HCT116 (cell line): Measurements from ENCODE around the gene CHST15. TPM values are rescaled to one million over a fixed set of nuclear protein-coding genes. Genes with fewer than 3 reads are reported as not detected.

Experiments
- ATAC-seq: fragments of 200-7000 bp; cut with Tn5 transposase; 2 replicates; pipeline ENCODE4 v1.9.1; 2020; ENCODE audit warnings: mild to moderate bottlenecking, moderate library complexity
- Bru-seq: library from RNA; stranded (reverse); fragments of 400-500 nt; gene quantifications from one replicate; lab custom pipeline; 2021; lab: Mats Ljungman, UMichigan
- BruChase-seq, 2 experiments: library from RNA; stranded (reverse); fragments of 400-500 nt; gene quantifications; one replicate each; lab custom pipeline; 2021; lab: Mats Ljungman, UMichigan
- BruUV-seq: library from RNA; stranded (reverse); fragments of 400-500 nt; replicated peaks from 2 replicates; lab custom pipeline; 2021; lab: Mats Ljungman, UMichigan
- CTCF ChIA-PET: fragments of 300-600 bp; sonication (Branson Sonifier 250); formaldehyde crosslinking; loops from one replicate; lab custom pipeline; 2021; ENCODE audit warnings: antibody characterized with exemption; lab: Charles Lee
- POLR2A ChIA-PET: fragments of 300-600, 350-600 bp; sonication (Branson Sonifier 250); formaldehyde crosslinking; loops from one replicate; lab custom pipeline; 2021; ENCODE audit warnings: antibody characterized with exemption; lab: Charles Lee
- RAD21 ChIA-PET, 2 experiments: fragments of 300-600 bp; sonication (Branson Sonifier 250); formaldehyde crosslinking; loops; one replicate each; lab custom pipeline; 2023; ENCODE audit warnings: low total read pairs in 2 of 2; ENCODE audit not compliant: uncharacterized antibody in 2 of 2, unreplicated experiment in 2 of 2, low non-redundant PET in 1 of 2; lab: Charles Lee
- DNase-seq: peaks from one replicate; pipeline ENCODE4 v3.0.0-alpha.2; 2010; ENCODE audit warnings: low read depth, low spot score
- H2AFZ ChIP-seq: fragments of 200-600 bp; shearing (Covaris generic), sonication (generic); 2 replicates; pipeline ENCODE4 v1.6.1; 2017; ENCODE audit warnings: low read depth, mixed run types, mixed read lengths, antibody characterized with exemption, low read length; ENCODE audit not compliant: poor library complexity, severe bottlenecking
- H3K27ac ChIP-seq: 2 replicates; pipeline ENCODE4 v1.5.1; 2012; ENCODE audit warnings: low read depth, low read length
- H3K27me3 ChIP-seq: fragments of 200-600 bp; sonication (generic); 2 replicates; pipeline ENCODE4 v1.6.1; 2016; ENCODE audit warnings: mixed run types, low read length, mixed read lengths; ENCODE audit not compliant: insufficient read depth
- H3K36me3 ChIP-seq, 2 experiments: fragments of 200-500 bp in 1 of 2; fragments of 200-600 bp in 1 of 2; sonication (Bioruptor generic) in 1 of 2; sonication (generic) in 1 of 2; 2 replicates each; pipeline versions ENCODE4 v1.5.1 to v1.6.1; 2014 to 2016; ENCODE audit warnings: low read length in 2 of 2, inconsistent platforms in 1 of 2, mixed read lengths in 1 of 2, mixed run types in 1 of 2; ENCODE audit not compliant: insufficient read depth in 2 of 2, control insufficient read depth in 1 of 2
- H3K4me1 ChIP-seq, 2 experiments: fragments of 200-600 bp in 1 of 2; sonication (generic) in 1 of 2; 2 replicates each; pipeline versions ENCODE4 v1.5.1 to v1.6.1; 2012 to 2017; ENCODE audit warnings: low read length in 2 of 2, inconsistent platforms in 1 of 2, mild to moderate bottlenecking in 1 of 2, mixed read lengths in 1 of 2, mixed run types in 1 of 2, moderate library complexity in 1 of 2; ENCODE audit not compliant: insufficient read depth in 2 of 2, control insufficient read depth in 1 of 2
- H3K4me2 ChIP-seq: fragments of 200-600 bp; sonication (generic); 2 replicates; pipeline ENCODE4 v1.6.1; 2017; ENCODE audit warnings: mixed run types, low read length, mixed read lengths
- H3K4me3 ChIP-seq, 2 experiments: fragments of 200-600 bp in 1 of 2; sonication (generic) in 1 of 2; replicated peaks in 1 of 2; 2 replicates each; pipeline ENCODE4 v1.5.1; 2011 to 2016; ENCODE audit warnings: low read length in 2 of 2, control low read depth in 1 of 2, low read depth in 1 of 2, mild to moderate bottlenecking in 1 of 2, mixed read lengths in 1 of 2, mixed run types in 1 of 2
- H3K79me2 ChIP-seq: fragments of 200-600 bp; sonication (generic); 2 replicates; pipeline ENCODE4 v1.6.1; 2017; ENCODE audit warnings: mild to moderate bottlenecking, mixed run types, low read length, moderate library complexity, mixed read lengths; ENCODE audit not compliant: insufficient read depth
- H3K9ac ChIP-seq: fragments of 200-600 bp; sonication (generic); 2 replicates; pipeline ENCODE4 v1.6.1; 2016; ENCODE audit warnings: low read length, mixed read lengths
- H3K9me2 ChIP-seq: fragments of 200-600 bp; sonication (generic), shearing (Covaris generic); 2 replicates; pipeline ENCODE4 v1.6.1; 2017; ENCODE audit warnings: mixed run types, mild to moderate bottlenecking, moderate library complexity; ENCODE audit not compliant: insufficient read depth
- H3K9me3 ChIP-seq, 2 experiments: fragments of 200-500 bp in 1 of 2; fragments of 200-600 bp in 1 of 2; sonication (Bioruptor generic) in 1 of 2; sonication (generic) in 1 of 2; 2 replicates each; pipeline ENCODE4 v1.6.1; 2014 to 2017; ENCODE audit warnings: low read length in 2 of 2, mixed read lengths in 2 of 2, inconsistent platforms in 1 of 2, low read depth in 1 of 2, mild to moderate bottlenecking in 1 of 2, mixed run types in 1 of 2, moderate library complexity in 1 of 2; ENCODE audit not compliant: control insufficient read depth in 1 of 2, insufficient read depth in 1 of 2
- H4K20me1 ChIP-seq: fragments of 200-600 bp; sonication (generic), shearing (Covaris generic); 2 replicates; pipeline ENCODE4 v1.6.1; 2017; ENCODE audit warnings: mixed run types, mild to moderate bottlenecking, moderate library complexity; ENCODE audit not compliant: insufficient read depth
- CBX3 ChIP-seq: IDR thresholded peaks from 2 replicates; pipeline ENCODE4 v1.6.1; 2012; ENCODE audit warnings: low read depth
- ELF1 ChIP-seq: IDR thresholded peaks from 2 replicates; pipeline ENCODE4 v1.6.1; 2012; ENCODE audit warnings: low read depth, borderline replicate concordance
- POLR2A ChIP-seq: IDR thresholded peaks from 2 replicates; pipeline ENCODE4 v1.7.0; 2011; ENCODE audit warnings: borderline replicate concordance; ENCODE audit not compliant: insufficient read depth, insufficient read length; ENCODE audit errors: extremely low read depth
- POLR2AphosphoS5 ChIP-seq: IDR thresholded peaks from 2 replicates; pipeline ENCODE4 v1.6.1; 2011; ENCODE audit warnings: mild to moderate bottlenecking, low read depth, low read length, moderate library complexity
- RAD21 ChIP-seq: IDR thresholded peaks from 2 replicates; pipeline ENCODE4 v1.6.1; 2012; ENCODE audit warnings: low read depth, mild to moderate bottlenecking
- TCF7L2 ChIP-seq: IDR thresholded peaks from 2 replicates; pipeline ENCODE4 v1.7.0; 2011; ENCODE audit warnings: borderline replicate concordance, inconsistent platforms; ENCODE audit not compliant: insufficient read depth, insufficient read length; ENCODE audit errors: extremely low read depth
- YY1 ChIP-seq: IDR thresholded peaks from 2 replicates; pipeline ENCODE4 v1.6.1; 2011; ENCODE audit warnings: low read length, low read depth, moderate library complexity, mild to moderate bottlenecking; ENCODE audit not compliant: insufficient replicate concordance; ENCODE audit errors: extremely low read depth
- ZFX ChIP-seq: fragments of 450-650 bp; IDR thresholded peaks from 2 replicates; pipeline ENCODE4 v1.6.1; 2017
- intact Hi-C: fragments of 100-400 bp; cut with micrococcal nuclease; formaldehyde crosslinking; loops from 2 replicates; pipeline ENCODE4 v1.10.0; 2022
- long read RNA-seq: library from polyadenylated mRNA; unstranded; transcript quantifications from one replicate; pipeline ENCODE4 v2.0.0, GENCODE V29; 2021; ENCODE audit not compliant: unreplicated experiment
- polyA plus RNA-seq: library from polyadenylated mRNA; unstranded; fragments of >200 nt; gene quantifications from 2 replicates; pipeline ENCODE4 v1.2.1, GENCODE V29; 2012; ENCODE audit warnings: missing spikeins
- total RNA-seq: library from RNA; stranded (reverse); gene quantifications from one replicate; pipeline ENCODE4 v1.2.1, GENCODE V29; 2021; ENCODE audit not compliant: unreplicated experiment
- TF ChIP-seq, protein P1 (sequence below), 3 experiments: fragments of 200-600 bp in 1 of 3; sonication (generic) in 1 of 3; IDR thresholded peaks in 2 of 3; conservative IDR thresholded peaks in 1 of 3; 2 replicates each; pipeline ENCODE4 v1.5.1; 2012 to 2017; ENCODE audit warnings: low read depth in 2 of 3, low read length in 2 of 3, antibody characterized with exemption in 1 of 3, borderline replicate concordance in 1 of 3, control low read depth in 1 of 3, mild to moderate bottlenecking in 1 of 3, mixed read lengths in 1 of 3, mixed run types in 1 of 3, moderate library complexity in 1 of 3; ENCODE audit not compliant: insufficient read depth in 1 of 3

Gene CHST15, protein sequence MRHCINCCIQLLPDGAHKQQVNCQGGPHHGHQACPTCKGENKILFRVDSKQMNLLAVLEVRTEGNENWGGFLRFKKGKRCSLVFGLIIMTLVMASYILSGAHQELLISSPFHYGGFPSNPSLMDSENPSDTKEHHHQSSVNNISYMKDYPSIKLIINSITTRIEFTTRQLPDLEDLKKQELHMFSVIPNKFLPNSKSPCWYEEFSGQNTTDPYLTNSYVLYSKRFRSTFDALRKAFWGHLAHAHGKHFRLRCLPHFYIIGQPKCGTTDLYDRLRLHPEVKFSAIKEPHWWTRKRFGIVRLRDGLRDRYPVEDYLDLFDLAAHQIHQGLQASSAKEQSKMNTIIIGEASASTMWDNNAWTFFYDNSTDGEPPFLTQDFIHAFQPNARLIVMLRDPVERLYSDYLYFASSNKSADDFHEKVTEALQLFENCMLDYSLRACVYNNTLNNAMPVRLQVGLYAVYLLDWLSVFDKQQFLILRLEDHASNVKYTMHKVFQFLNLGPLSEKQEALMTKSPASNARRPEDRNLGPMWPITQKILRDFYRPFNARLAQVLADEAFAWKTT
- 47.2 TPM for total RNA-seq
- polyA plus RNA-seq = 24.7 and 28.6 TPM in 2 replicates
- Bru-seq, nascent RNA = percentile 83 among the genes with signal in this experiment
- BruChase-seq, experiment 1, labeled RNA remaining after a 6-hour chase = percentile 87 among the genes with signal in this experiment
- percentile 87 among the genes with signal in this experiment for BruChase-seq, experiment 2, labeled RNA remaining after a 2-hour chase
- long read RNA-seq, full-length matches to known transcripts = 12 of 43 reads
- long read RNA-seq, partial matches to known transcripts = 15 of 43 reads
- long read RNA-seq, other reads (novel, unspliced or antisense) = 16 of 43 reads

DNA sequence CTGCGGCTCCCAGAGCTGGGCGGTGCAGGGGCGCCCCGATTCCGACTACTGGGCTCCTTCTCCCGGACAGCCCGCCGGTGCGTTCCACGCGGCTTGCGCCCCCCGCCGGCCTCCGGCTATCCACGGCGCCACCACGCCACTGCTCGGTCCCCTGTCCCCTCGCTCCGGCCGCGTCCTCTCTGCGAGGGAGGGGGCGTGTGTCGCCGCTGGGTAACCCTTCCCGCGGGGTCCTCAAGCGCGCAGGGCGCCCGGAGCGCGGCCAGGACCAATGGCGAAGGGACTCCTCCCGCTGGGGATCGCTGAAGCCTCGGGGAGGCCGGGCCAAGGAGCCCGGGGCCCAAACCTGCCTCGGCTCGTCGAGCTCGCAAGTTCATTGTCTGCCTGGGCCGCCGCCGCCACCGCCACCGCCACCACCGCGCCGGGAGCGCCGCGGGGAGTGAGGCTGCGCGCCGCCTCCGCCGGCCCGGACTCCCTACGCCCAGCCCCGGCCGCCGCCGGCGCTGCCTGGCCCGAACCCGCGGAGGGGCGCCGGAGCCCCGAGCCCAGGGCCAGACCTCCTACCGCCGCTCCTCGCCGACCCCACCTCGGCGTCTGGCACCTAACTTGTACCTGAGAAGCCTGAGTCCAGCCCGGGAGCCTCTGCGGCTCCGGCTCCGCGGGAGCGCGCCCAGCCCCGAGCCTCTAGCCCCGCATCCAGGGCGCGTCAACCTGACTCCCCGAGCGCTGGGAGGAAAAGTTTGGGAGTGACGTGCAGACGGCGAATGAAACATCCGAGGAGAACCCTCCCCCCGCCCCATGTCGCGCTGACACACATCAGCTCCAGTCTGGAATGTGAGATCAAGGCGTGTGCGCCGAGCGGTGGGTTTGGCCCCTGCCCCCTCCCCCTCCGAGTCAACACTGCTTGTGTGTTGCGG, at the start of gene CHST15:
Gene CHST15, minus strand, starts transcription at position 739 of the 914 bp plus-strand sequence. CDS start 47,386 bp downstream, outside the sequence.
- Histone ChIP-seq H3K36me3 (no peaks in the 10 kb centered on the region), H3K79me2 (peaks cover 40% of the 10 kb centered on the region), H3K4me2 (peak within 1 kb of the TSS; percentile 87), H2AFZ (peak within 1 kb of the TSS; percentile 88), H3K4me1 (peaks cover 25 to 44% of the 10 kb centered on the region in 2 experiments), H3K4me3 (peak within 1 kb of the TSS; percentile 80 to 82), H3K9ac (peak within 1 kb of the TSS; percentile 87), H3K27ac (peak within 1 kb of the TSS; percentile 93), H3K27me3 (no peaks in the 10 kb centered on the region), H3K9me3 (peaks cover 0 to 8% of the 10 kb centered on the region in 2 experiments; a peak in 1 of 4 replicates), H4K20me1 (no peaks in the 10 kb centered on the region), H3K9me2 (no peaks in the 10 kb centered on the region)
- peak; percentile 81 for TF ChIP-seq ZFX
- peak; percentile 62 for TF ChIP-seq YY1
- TF ChIP-seq, protein P1, sequence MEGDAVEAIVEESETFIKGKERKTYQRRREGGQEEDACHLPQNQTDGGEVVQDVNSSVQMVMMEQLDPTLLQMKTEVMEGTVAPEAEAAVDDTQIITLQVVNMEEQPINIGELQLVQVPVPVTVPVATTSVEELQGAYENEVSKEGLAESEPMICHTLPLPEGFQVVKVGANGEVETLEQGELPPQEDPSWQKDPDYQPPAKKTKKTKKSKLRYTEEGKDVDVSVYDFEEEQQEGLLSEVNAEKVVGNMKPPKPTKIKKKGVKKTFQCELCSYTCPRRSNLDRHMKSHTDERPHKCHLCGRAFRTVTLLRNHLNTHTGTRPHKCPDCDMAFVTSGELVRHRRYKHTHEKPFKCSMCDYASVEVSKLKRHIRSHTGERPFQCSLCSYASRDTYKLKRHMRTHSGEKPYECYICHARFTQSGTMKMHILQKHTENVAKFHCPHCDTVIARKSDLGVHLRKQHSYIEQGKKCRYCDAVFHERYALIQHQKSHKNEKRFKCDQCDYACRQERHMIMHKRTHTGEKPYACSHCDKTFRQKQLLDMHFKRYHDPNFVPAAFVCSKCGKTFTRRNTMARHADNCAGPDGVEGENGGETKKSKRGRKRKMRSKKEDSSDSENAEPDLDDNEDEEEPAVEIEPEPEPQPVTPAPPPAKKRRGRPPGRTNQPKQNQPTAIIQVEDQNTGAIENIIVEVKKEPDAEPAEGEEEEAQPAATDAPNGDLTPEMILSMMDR (IDR thresholded peaks at IDR 0.05 in 2 of 3, conservative IDR thresholded peaks at IDR 0.05 in 1 of 3; ENCODE audit: borderline replicate concordance in 1 of 3, insufficient read depth in 1 of 3, low read depth in 2 of 3, low read length in 2 of 3) = peak in 1 of 3 experiments; percentile 18; a peak in 1 of 6 replicates
- TF ChIP-seq RAD21 = no peak
- peak; percentile 97 for TF ChIP-seq TCF7L2
- peak; percentile 46 for TF ChIP-seq POLR2A
- no peak for TF ChIP-seq ELF1
- peak; percentile 89 for TF ChIP-seq POLR2AphosphoS5
- no peak for TF ChIP-seq CBX3
- peak; percentile 74 for DNase-seq
- RAD21 ChIA-PET = interaction anchor here (1.1 to 1.3 kb wide), 2 partner anchors 33 to 99 kb away, joined by 3 to 4 read pairs; no protein-coding TSS in a partner anchor
- CTCF ChIA-PET = interaction anchor here (0.6 to 1.5 kb wide), 3 partner anchors 59 to 311 kb away, joined by 3 to 4 read pairs (median 3); no protein-coding TSS in a partner anchor
- peak; percentile 55 for ATAC-seq
- intact Hi-C loops = loop anchor here (2.0 to 5.0 kb wide), 3 partner anchors 60 to 294 kb away; no protein-coding TSS in a partner anchor
- POLR2A ChIA-PET = interaction anchor here (0.6 to 1.7 kb wide), 5 partner anchors 9 to 98 kb away, joined by 3 to 6 read pairs (median 3); no protein-coding TSS in a partner anchor
- BruUV-seq = no TSS peak
